Measurements from ENCODE around the gene GSDMA. TPM values are rescaled to one million over a fixed set of nuclear protein-coding genes. Genes with fewer than 3 reads are reported as not detected.
A peak's percentile ranks its signal among the peaks of the same experiment; 100 is the strongest.
"Not testable (repeated sequence)": the region's sequence is repeated elsewhere in the genome, so short reads cannot be mapped to it uniquely, and the experiment has no call there.

The GSDMA gene
- total and polyA plus RNA-seq, 2 experiments from 2014 or later = not detected

DNA sequence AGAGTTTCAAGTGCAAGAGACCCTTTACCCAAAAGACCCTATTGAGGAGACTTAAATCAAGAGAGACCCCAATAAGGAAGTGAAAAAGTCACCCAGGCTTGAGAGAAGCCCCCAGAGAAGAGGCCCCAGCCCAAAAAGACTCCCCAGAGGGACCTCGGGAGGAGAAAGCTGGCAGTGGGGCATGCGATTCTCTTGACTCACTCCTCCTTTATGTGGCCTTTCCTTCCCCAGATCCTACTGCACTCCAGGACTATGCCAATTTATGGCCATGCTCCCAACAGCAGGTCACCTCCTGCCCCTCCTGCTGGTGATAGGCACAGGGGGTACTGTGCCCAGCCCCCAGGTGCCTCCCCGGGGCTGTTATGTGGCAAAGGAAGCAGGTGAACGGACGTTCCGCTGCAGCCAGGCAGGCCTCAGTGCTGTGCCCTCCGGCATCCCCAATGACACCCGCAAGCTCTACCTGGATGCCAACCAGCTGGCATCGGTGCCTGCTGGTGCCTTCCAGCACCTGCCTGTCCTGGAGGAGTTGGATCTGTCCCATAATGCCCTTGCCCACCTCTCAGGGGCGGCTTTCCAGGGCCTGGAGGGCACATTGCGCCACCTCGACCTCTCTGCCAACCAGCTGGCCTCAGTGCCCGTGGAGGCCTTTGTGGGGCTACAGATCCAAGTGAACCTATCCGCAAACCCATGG lies 19.0 kb upstream of the GSDMA start:
- H3K36me3 ChIP-seq = no peaks in the 10 kb centered on the region
- H3K4me1 ChIP-seq (ENCODE audit: low read depth) = no peaks in the 10 kb centered on the region
- TF ChIP-seq, protein P1, sequence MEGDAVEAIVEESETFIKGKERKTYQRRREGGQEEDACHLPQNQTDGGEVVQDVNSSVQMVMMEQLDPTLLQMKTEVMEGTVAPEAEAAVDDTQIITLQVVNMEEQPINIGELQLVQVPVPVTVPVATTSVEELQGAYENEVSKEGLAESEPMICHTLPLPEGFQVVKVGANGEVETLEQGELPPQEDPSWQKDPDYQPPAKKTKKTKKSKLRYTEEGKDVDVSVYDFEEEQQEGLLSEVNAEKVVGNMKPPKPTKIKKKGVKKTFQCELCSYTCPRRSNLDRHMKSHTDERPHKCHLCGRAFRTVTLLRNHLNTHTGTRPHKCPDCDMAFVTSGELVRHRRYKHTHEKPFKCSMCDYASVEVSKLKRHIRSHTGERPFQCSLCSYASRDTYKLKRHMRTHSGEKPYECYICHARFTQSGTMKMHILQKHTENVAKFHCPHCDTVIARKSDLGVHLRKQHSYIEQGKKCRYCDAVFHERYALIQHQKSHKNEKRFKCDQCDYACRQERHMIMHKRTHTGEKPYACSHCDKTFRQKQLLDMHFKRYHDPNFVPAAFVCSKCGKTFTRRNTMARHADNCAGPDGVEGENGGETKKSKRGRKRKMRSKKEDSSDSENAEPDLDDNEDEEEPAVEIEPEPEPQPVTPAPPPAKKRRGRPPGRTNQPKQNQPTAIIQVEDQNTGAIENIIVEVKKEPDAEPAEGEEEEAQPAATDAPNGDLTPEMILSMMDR (IDR thresholded peaks at IDR 0.05; ENCODE audit: low read depth, low read length) = no peak
- DNase-seq (ENCODE audit: low read depth in 1 of 2, low spot score in 1 of 2) = no peak
- H3K27ac ChIP-seq = no peak overlapping the region
- no peaks in the 10 kb centered on the region for H3K27me3 ChIP-seq
- no peaks in the 10 kb centered on the region for H3K9me3 ChIP-seq (ENCODE audit: low read depth)
- no peak overlapping the region for H3K4me3 ChIP-seq

DNA sequence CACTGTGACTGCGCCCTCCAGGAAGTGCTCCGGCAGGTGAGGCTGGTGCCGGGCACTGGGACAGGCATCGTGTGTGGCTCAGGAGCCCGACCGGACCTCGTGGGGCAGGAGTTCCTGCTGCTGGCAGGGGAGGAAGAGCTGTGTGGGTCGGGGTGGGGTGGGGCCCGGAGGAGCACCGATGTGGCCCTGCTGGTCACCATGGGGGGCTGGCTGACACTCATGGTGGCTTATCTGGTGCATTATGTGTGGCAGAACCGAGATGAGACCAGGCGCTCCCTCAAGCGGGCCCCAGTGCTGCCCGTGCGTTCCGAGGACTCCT lies 18.5 kb upstream of the GSDMA start:
- no peaks in the 10 kb centered on the region for H3K36me3 ChIP-seq
- no peak overlapping the region for H3K27ac ChIP-seq
- H3K4me1 ChIP-seq (ENCODE audit: low read depth) = no peaks in the 10 kb centered on the region
- H3K4me3 ChIP-seq = no peak overlapping the region
- TF ChIP-seq, protein P1 (IDR thresholded peaks at IDR 0.05; ENCODE audit: low read depth, low read length) = no peak
- DNase-seq (ENCODE audit: low read depth in 1 of 2, low spot score in 1 of 2) = no peak
- H3K9me3 ChIP-seq (ENCODE audit: low read depth) = no peaks in the 10 kb centered on the region
- H3K27me3 ChIP-seq = no peaks in the 10 kb centered on the region

DNA sequence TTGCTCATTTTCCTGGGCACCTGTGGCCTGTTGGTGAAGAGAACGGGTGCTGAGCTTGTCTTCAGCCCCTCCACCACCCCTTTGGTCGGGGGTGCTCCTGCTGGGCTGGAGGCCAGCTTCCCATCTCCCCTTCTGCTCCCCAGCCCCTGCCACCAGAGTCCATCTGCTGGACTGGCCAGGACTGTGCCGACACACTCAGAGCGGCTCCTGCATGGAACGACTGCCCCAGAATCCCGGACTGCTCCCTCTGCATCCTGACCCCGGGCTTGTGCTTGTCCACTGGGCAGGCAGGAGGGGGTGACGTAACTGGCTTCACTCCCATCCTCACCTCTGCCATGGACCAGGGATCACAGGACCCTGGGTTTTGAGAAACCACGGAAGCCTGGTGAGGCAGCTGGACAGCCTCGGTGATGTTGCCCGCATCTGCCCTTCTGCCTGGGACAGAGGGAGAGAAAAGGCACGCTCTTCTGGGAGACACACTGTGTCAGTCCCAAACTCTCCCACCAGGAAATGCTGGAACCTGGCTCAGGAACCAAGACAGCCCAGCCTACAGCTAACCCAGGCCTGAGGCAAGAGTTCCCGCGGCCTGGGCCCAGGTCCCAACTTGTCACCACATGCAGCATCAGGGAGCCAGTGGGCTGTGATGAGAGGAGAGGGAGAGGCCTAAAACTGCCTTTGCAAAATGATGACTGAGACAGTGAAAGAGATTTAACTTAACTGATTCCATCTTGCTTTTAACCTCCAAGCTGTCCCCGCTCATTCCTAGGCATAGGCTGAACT lies 16.1 kb upstream of the GSDMA start:
- no peaks in the 10 kb centered on the region for H3K27me3 ChIP-seq
- H3K27ac ChIP-seq = no peak overlapping the region
- no peak overlapping the region for H3K4me3 ChIP-seq
- no peaks in the 10 kb centered on the region for H3K36me3 ChIP-seq
- TF ChIP-seq, protein P1 (IDR thresholded peaks at IDR 0.05; ENCODE audit: low read depth, low read length) = no peak
- H3K4me1 ChIP-seq (ENCODE audit: low read depth) = no peaks in the 10 kb centered on the region
- no peak for DNase-seq (ENCODE audit: low read depth in 1 of 2, low spot score in 1 of 2)
- H3K9me3 ChIP-seq (ENCODE audit: low read depth) = no peaks in the 10 kb centered on the region

DNA sequence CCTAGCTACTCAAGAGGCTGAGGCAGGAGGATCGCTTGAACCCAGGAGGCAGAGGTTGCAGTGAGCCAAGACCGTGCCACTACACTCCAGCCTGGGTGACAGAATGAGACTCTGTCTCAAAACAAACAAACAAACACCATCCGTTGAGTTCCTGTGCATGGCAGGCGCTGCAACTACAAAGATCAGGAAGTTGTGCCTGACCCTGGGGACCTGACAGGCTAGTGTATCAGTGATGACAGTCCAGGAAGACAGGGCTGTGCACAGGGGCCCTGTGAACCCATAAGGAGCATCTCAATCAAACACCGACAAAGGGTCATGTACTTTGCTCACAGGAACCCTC lies 14.3 kb upstream of the GSDMA start:
- H3K36me3 ChIP-seq = not testable (repeated sequence)

DNA sequence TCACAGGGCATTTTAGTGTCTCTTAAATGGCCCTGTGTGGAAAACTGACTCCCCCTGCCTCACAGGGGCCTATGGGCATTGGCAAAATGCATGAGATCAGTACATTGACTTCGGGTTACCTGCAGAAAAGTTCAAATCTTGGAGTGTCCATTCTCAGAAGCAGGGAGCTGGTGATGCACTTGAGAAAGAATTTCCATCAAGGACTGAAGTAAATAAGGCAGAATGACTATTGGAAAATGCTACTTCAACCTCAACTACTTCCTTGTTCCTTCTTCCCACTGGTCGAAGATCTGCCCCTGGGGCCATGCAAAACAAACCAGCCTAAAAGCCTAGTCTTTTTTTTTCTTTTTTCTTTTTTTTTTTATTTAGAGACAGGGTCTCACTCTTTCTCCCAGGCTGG lies 13.8 kb upstream of the GSDMA start:
- H3K4me3 ChIP-seq = no peak overlapping the region
- H3K36me3 ChIP-seq = no peaks in the 10 kb centered on the region
- no peak for DNase-seq (ENCODE audit: low read depth in 1 of 2, low spot score in 1 of 2)
- no peaks in the 10 kb centered on the region for H3K27me3 ChIP-seq
- TF ChIP-seq, protein P1 (IDR thresholded peaks at IDR 0.05; ENCODE audit: low read depth, low read length) = no peak
- H3K4me1 ChIP-seq (ENCODE audit: low read depth) = no peaks in the 10 kb centered on the region
- H3K27ac ChIP-seq = no peak overlapping the region
- H3K9me3 ChIP-seq (ENCODE audit: low read depth) = no peaks in the 10 kb centered on the region

More for the DNA sequence above, 14.3 kb upstream of the GSDMA start:
- not testable (repeated sequence) for H3K4me3 ChIP-seq; H3K27ac ChIP-seq; H3K27me3 ChIP-seq; DNase-seq (ENCODE audit: low read depth in 1 of 2, low spot score in 1 of 2); H3K4me1 ChIP-seq (ENCODE audit: low read depth); H3K9me3 ChIP-seq (ENCODE audit: low read depth)

DNA sequence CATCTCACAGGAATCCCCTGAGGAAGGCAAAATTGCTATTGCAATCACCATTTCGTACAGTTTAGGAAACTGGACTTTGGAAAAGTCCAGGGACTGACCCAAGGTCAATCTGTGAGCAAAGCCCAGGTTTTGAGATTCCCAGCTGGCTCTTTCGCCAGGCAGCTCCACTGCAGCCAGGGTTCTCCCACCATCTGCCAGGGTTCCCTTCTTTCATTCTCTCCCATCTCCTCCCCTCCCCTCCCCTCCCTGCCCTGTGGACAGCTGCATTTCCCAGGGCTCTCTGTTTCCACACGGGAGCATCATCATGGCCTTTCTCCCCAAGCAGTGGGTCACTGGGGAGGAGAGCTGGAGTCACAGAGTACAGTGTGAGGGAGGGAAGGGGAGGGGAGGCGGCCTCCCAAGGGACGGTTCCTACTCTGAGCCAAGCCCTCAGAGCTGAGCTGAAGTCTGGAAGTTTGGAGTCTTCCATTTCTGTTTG lies 11.9 kb upstream of the GSDMA start:
- TF ChIP-seq, protein P1 (IDR thresholded peaks at IDR 0.05; ENCODE audit: low read depth, low read length) = no peak
- Histone ChIP-seq H3K27me3 (no peaks in the 10 kb centered on the region), H3K9me3 (ENCODE audit: low read depth) (no peaks in the 10 kb centered on the region), H3K27ac (no peak overlapping the region), H3K36me3 (no peaks in the 10 kb centered on the region), H3K4me3 (no peak overlapping the region), H3K4me1 (ENCODE audit: low read depth) (no peaks in the 10 kb centered on the region)
- peak in 1 of 2 donors; percentile 42 for DNase-seq (ENCODE audit: low read depth in 1 of 2, low spot score in 1 of 2)
